Measurements from ENCODE around the gene USP16. TPM values are rescaled to one million over a fixed set of nuclear protein-coding genes. Genes with fewer than 3 reads are reported as not detected.

The USP16 gene
- total RNA-seq, 1 donor from 2014 or later: 20.9 TPM

GRCh38 chr21:29055080-29055479 is 30.6 kb downstream of the USP16 start:
- no peak for DNase-seq (ENCODE audit: low spot score)
- no peaks in the 10 kb centered on the region for H3K9me3 Mint-ChIP-seq (ENCODE audit: low read depth)
- H3K36me3 Mint-ChIP-seq (ENCODE audit: low read depth): peaks cover 12% of the 10 kb centered on the region
- no peak for TF ChIP-seq CTCF (IDR thresholded peaks at IDR 0.05)
- no peak overlapping the region for H3K27ac Mint-ChIP-seq (ENCODE audit: unreplicated experiment)
- no peak overlapping the region for H3K4me3 Mint-ChIP-seq (ENCODE audit: unreplicated experiment)
- H3K27me3 Mint-ChIP-seq (ENCODE audit: low read depth): no peaks in the 10 kb centered on the region
- H3K4me1 Mint-ChIP-seq (ENCODE audit: low read depth): no peaks in the 10 kb centered on the region

- Mint-ChIP-seq H3K9me3 (ENCODE audit: low read depth) (no peaks in the 10 kb centered on the region), H3K36me3 (ENCODE audit: low read depth) (peaks cover 16% of the 10 kb centered on the region), H3K27me3 (ENCODE audit: low read depth) (no peaks in the 10 kb centered on the region), H3K4me1 (ENCODE audit: low read depth) (no peaks in the 10 kb centered on the region), H3K27ac (ENCODE audit: unreplicated experiment) (no peak overlapping the region), H3K4me3 (ENCODE audit: unreplicated experiment) (no peak overlapping the region)
- DNase-seq (ENCODE audit: low spot score): no peak
- no peak for TF ChIP-seq CTCF (IDR thresholded peaks at IDR 0.05)
Measured at GRCh38 chr21:29056005-29056404, 31.5 kb downstream of the USP16 start.

GRCh38 chr21:29056538-29057050 is 32.1 kb downstream of the USP16 start:
- DNase-seq (ENCODE audit: low spot score): no peak
- TF ChIP-seq CTCF (IDR thresholded peaks at IDR 0.05): no peak
- Mint-ChIP-seq H3K9me3 (ENCODE audit: low read depth) (no peaks in the 10 kb centered on the region), H3K4me3 (ENCODE audit: unreplicated experiment) (no peak overlapping the region), H3K36me3 (ENCODE audit: low read depth) (peaks cover 22% of the 10 kb centered on the region), H3K4me1 (ENCODE audit: low read depth) (no peaks in the 10 kb centered on the region), H3K27ac (ENCODE audit: unreplicated experiment) (no peak overlapping the region), H3K27me3 (ENCODE audit: low read depth) (no peaks in the 10 kb centered on the region)

- H3K4me3 Mint-ChIP-seq (ENCODE audit: unreplicated experiment): no peak overlapping the region
- H3K9me3 Mint-ChIP-seq (ENCODE audit: low read depth): no peaks in the 10 kb centered on the region
- H3K27me3 Mint-ChIP-seq (ENCODE audit: low read depth): no peaks in the 10 kb centered on the region
- TF ChIP-seq CTCF (IDR thresholded peaks at IDR 0.05): no peak
- H3K4me1 Mint-ChIP-seq (ENCODE audit: low read depth): no peaks in the 10 kb centered on the region
- peaks cover 43% of the 10 kb centered on the region for H3K36me3 Mint-ChIP-seq (ENCODE audit: low read depth)
- no peak overlapping the region for H3K27ac Mint-ChIP-seq (ENCODE audit: unreplicated experiment)
- no peak for DNase-seq (ENCODE audit: low spot score)
Measured at GRCh38 chr21:29064850-29065481, 40.5 kb downstream of the USP16 start.

GRCh38 chr21:29072873-29073221 is 48.4 kb downstream of the USP16 start:
- Mint-ChIP-seq H3K4me3 (ENCODE audit: unreplicated experiment) (peak overlapping the region; percentile 99), H3K27me3 (ENCODE audit: low read depth) (no peaks in the 10 kb centered on the region), H3K4me1 (ENCODE audit: low read depth) (peaks cover 26% of the 10 kb centered on the region), H3K9me3 (ENCODE audit: low read depth) (no peaks in the 10 kb centered on the region), H3K27ac (ENCODE audit: unreplicated experiment) (peak overlapping the region; percentile 100), H3K36me3 (ENCODE audit: low read depth) (peaks cover 3% of the 10 kb centered on the region)
- no peak for DNase-seq (ENCODE audit: low spot score)
- no peak for TF ChIP-seq CTCF (IDR thresholded peaks at IDR 0.05)

Data from chondrocyte (in vitro differentiated cells).